IMR-90 (cell line): ENCODE data around the gene RMDN3.

Experiments
- CEBPB ChIP-seq: IDR thresholded peaks from 2 replicates; pipeline ENCODE4 v1.6.1; 2012; ENCODE audit warnings: low read depth, low read length, improper control_type of control experiment
- CTCF ChIP-seq: conservative IDR thresholded peaks from 2 replicates; pipeline ENCODE4 v1.5.1; 2012; ENCODE audit warnings: mild to moderate bottlenecking, low read depth, low read length, improper control_type of control experiment
- ELK1 ChIP-seq: fragments of 150-350 bp; IDR thresholded peaks from 2 replicates; pipeline ENCODE4 v1.6.1; 2016; ENCODE audit warnings: low read depth, mild to moderate bottlenecking, low read length, moderate library complexity, borderline replicate concordance
- MAZ ChIP-seq: IDR thresholded peaks from 2 replicates; pipeline ENCODE4 v1.6.1; 2012; ENCODE audit warnings: low read depth, mild to moderate bottlenecking, low read length, improper control_type of control experiment, moderate library complexity, borderline replicate concordance
- POLR2A ChIP-seq: IDR thresholded peaks from 2 replicates; pipeline ENCODE4 v1.6.1; 2012; ENCODE audit warnings: mild to moderate bottlenecking, low read depth, low read length
- RAD21 ChIP-seq: IDR thresholded peaks from 2 replicates; pipeline ENCODE4 v1.6.1; 2012; ENCODE audit warnings: low read length, improper control_type of control experiment
- RCOR1 ChIP-seq: IDR thresholded peaks from 2 replicates; pipeline ENCODE4 v1.6.1; 2012; ENCODE audit warnings: mild to moderate bottlenecking, low read length, improper control_type of control experiment; ENCODE audit not compliant: insufficient replicate concordance
- SMC3 ChIP-seq: fragments of 150-350 bp; IDR thresholded peaks from 2 replicates; pipeline ENCODE4 v1.6.1; 2016; ENCODE audit warnings: low read depth, mild to moderate bottlenecking, antibody characterized with exemption, low read length, moderate library complexity
- USF2 ChIP-seq: fragments of 150-350 bp; IDR thresholded peaks from 2 replicates; pipeline ENCODE4 v1.6.1; 2017; ENCODE audit warnings: mild to moderate bottlenecking, antibody characterized with exemption, low read length, low read depth

GRCh38 chr15:40790718-40791117, 35.7 kb upstream of the RMDN3 start:
- TF ChIP-seq POLR2A (no peak), CTCF (no peak), SMC3 (no peak), USF2 (no peak), MAZ (no peak), RCOR1 (no peak), CEBPB (no peak), ELK1 (no peak), RAD21 (no peak)
